ENCODE results near the gene RNASEH2A. TPM values are rescaled to one million over a fixed set of nuclear protein-coding genes. Genes with fewer than 3 reads are reported as not detected.

The RNASEH2A gene
- polyA plus RNA-seq, 1 donor (not counting 4 experiments of a cell fraction or from before 2014, with no cell fraction given), result 19.7 TPM

DNA sequence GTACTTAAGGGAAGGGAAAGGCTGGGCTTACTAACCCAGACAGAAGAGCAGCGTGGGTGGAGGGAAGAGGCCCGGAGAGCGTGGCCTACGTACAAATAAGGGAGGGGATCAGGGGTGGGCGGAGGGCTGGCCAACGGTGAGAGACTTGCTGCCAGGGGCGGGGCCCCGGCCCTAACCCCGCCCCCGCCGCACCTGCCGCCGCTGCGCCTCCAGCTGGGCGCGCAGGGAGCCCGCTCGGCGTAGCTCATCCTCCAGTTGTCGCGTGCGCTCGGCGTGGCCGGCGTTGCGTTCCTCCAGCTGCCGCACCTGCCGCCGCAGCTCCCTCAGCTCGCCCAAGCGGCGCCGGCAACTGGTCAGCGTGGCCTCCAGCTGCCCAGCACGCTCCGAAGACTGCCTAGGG lies 36.7 kb upstream of the RNASEH2A start:
- Histone ChIP-seq H3K9ac (ENCODE audit: control insufficient read depth, extremely low read depth, insufficient read depth, low read length) (no peak overlapping the region), H3K79me2 (ENCODE audit: control insufficient read depth, insufficient read depth, low read length) (peaks cover 3% of the 10 kb centered on the region), H3K27ac (ENCODE audit: control insufficient read depth, insufficient read depth, low read length) (no peak overlapping the region), H3K27me3 (ENCODE audit: control insufficient read depth, extremely low read depth, insufficient read depth, low read length) (no peaks in the 10 kb centered on the region), H3K4me3 (ENCODE audit: control insufficient read depth in 2 of 3, extremely low read depth in 1 of 3, insufficient read depth in 2 of 3, low read depth in 1 of 3, low read length in 3 of 3) (no peak overlapping the region), H3K9me3 (ENCODE audit: control insufficient read depth, low read depth, low read length) (no peaks in the 10 kb centered on the region), H4K20me1 (ENCODE audit: control insufficient read depth, extremely low read depth, insufficient read depth, low read length) (peaks cover 6% of the 10 kb centered on the region), H3K4me1 (ENCODE audit: control insufficient read depth, extremely low read depth, insufficient read depth, low read length) (peaks cover 8% of the 10 kb centered on the region), H2AFZ (ENCODE audit: control insufficient read depth, low read length) (no peak overlapping the region), H3K4me2 (ENCODE audit: control insufficient read depth, extremely low read depth, insufficient read depth, low read depth, low read length) (no peak overlapping the region), H3K9me1 (ENCODE audit: control insufficient read depth, extremely low read depth, insufficient read depth, low read length) (no peaks in the 10 kb centered on the region), H3K36me3 (ENCODE audit: control insufficient read depth in 2 of 2, extremely low read depth in 1 of 2, insufficient read depth in 2 of 2, low read length in 2 of 2) (peaks cover 18 to 37% of the 10 kb centered on the region in 2 experiments)
- FAIRE-seq (no peak), DNase-seq (ENCODE audit: low read depth, low spot score) (no peak)
- dilution Hi-C loops (cut with MboI; ENCODE audit: extremely low pct_ligation_motif_present, low sequenced_read_pairs), result no loop called here
- TF ChIP-seq EZH2 (IDR thresholded peaks at IDR 0.05; ENCODE audit: low read length), result no peak
- TF ChIP-seq, protein P1, sequence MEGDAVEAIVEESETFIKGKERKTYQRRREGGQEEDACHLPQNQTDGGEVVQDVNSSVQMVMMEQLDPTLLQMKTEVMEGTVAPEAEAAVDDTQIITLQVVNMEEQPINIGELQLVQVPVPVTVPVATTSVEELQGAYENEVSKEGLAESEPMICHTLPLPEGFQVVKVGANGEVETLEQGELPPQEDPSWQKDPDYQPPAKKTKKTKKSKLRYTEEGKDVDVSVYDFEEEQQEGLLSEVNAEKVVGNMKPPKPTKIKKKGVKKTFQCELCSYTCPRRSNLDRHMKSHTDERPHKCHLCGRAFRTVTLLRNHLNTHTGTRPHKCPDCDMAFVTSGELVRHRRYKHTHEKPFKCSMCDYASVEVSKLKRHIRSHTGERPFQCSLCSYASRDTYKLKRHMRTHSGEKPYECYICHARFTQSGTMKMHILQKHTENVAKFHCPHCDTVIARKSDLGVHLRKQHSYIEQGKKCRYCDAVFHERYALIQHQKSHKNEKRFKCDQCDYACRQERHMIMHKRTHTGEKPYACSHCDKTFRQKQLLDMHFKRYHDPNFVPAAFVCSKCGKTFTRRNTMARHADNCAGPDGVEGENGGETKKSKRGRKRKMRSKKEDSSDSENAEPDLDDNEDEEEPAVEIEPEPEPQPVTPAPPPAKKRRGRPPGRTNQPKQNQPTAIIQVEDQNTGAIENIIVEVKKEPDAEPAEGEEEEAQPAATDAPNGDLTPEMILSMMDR (optimal IDR thresholded peaks at IDR 0.05 in 1 of 3, IDR thresholded peaks at IDR 0.05 in 1 of 3, conservative IDR thresholded peaks at IDR 0.05 in 1 of 3; ENCODE audit: extremely low read depth in 1 of 3, insufficient read depth in 2 of 3, low read length in 3 of 3), result peak in 1 of 3 experiments; percentile 19

DNA sequence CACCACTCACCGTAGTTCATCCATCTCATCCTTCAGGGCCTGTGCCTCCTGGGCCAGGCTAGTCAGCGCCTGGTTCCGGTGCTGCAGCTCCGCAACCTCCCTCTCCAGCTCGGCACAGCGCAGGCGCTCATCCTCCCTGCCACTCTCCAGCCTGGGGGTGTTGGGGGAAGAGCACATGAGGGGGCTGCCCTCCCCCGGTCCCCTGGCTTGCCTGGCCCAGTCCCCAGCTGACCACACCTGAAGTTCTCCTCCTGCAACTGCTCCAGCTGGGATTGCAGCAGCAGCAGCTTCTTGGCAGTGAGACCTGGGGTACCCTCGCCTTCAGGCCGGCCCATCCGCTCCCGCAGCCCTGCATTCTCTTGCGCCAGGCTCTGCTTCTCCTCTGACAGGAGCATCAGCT lies 35.5 kb upstream of the RNASEH2A start:
- H3K4me2 ChIP-seq (ENCODE audit: control insufficient read depth, extremely low read depth, insufficient read depth, low read depth, low read length), result no peak overlapping the region
- FAIRE-seq, result no peak
- no peaks in the 10 kb centered on the region for H3K9me1 ChIP-seq (ENCODE audit: control insufficient read depth, extremely low read depth, insufficient read depth, low read length)
- dilution Hi-C loops (cut with MboI; ENCODE audit: extremely low pct_ligation_motif_present, low sequenced_read_pairs), result no loop called here
- no peak for DNase-seq (ENCODE audit: low read depth, low spot score)
- peaks cover 9% of the 10 kb centered on the region for H3K4me1 ChIP-seq (ENCODE audit: control insufficient read depth, extremely low read depth, insufficient read depth, low read length)
- peaks cover 19 to 31% of the 10 kb centered on the region in 2 experiments for H3K36me3 ChIP-seq (ENCODE audit: control insufficient read depth in 2 of 2, extremely low read depth in 1 of 2, insufficient read depth in 2 of 2, low read length in 2 of 2)
- no peak overlapping the region for H2AFZ ChIP-seq (ENCODE audit: control insufficient read depth, low read length)
- H3K79me2 ChIP-seq (ENCODE audit: control insufficient read depth, insufficient read depth, low read length), result peaks cover 3% of the 10 kb centered on the region
- no peak overlapping the region for H3K4me3 ChIP-seq (ENCODE audit: control insufficient read depth in 2 of 3, extremely low read depth in 1 of 3, insufficient read depth in 2 of 3, low read depth in 1 of 3, low read length in 3 of 3)
- no peaks in the 10 kb centered on the region for H3K27me3 ChIP-seq (ENCODE audit: control insufficient read depth, extremely low read depth, insufficient read depth, low read length)
- H3K27ac ChIP-seq (ENCODE audit: control insufficient read depth, insufficient read depth, low read length), result no peak overlapping the region
- no peak overlapping the region for H3K9ac ChIP-seq (ENCODE audit: control insufficient read depth, extremely low read depth, insufficient read depth, low read length)
- TF ChIP-seq, protein P1 (optimal IDR thresholded peaks at IDR 0.05 in 1 of 3, IDR thresholded peaks at IDR 0.05 in 1 of 3, conservative IDR thresholded peaks at IDR 0.05 in 1 of 3; ENCODE audit: extremely low read depth in 1 of 3, insufficient read depth in 2 of 3, low read length in 3 of 3), result no peak
- no peak for TF ChIP-seq EZH2 (IDR thresholded peaks at IDR 0.05; ENCODE audit: low read length)
- peaks cover 6% of the 10 kb centered on the region for H4K20me1 ChIP-seq (ENCODE audit: control insufficient read depth, extremely low read depth, insufficient read depth, low read length)
- no peaks in the 10 kb centered on the region for H3K9me3 ChIP-seq (ENCODE audit: control insufficient read depth, low read depth, low read length)
